GM23338 (cell line): ENCODE results near the gene KLRB1. TPM values are rescaled to one million over a fixed set of nuclear protein-coding genes. Genes with fewer than 3 reads are reported as not detected.
A peak's percentile ranks its signal among the peaks of the same experiment; 100 is the strongest.

Experiments
- ATAC-seq: fragments of 200-7000 bp; cut with Tn5 transposase; 3 replicates; pipeline ENCODE4 v1.9.1; 2020
- DNase-seq: peaks from one replicate; pipeline ENCODE4 v3.0.0-alpha.2; 2015; ENCODE audit warnings: low spot score
- H2AFZ ChIP-seq: fragments of 200-600 bp; sonication (generic); 2 replicates; pipeline ENCODE4 v1.8.0; 2016; ENCODE audit warnings: antibody characterized with exemption, mild to moderate bottlenecking, moderate library complexity
- H3F3A ChIP-seq: fragments of 200-600 bp; sonication (generic); replicated peaks from 2 replicates; pipeline ENCODE4 v1.8.0; 2017; ENCODE audit warnings: antibody characterized with exemption, mixed run types, low read depth
- H3K27ac ChIP-seq: fragments of 200-600 bp; sonication (generic); 2 replicates; pipeline ENCODE4 v1.6.1; 2016; ENCODE audit warnings: low read depth
- H3K27me3 ChIP-seq: fragments of 200-600 bp; sonication (generic); 2 replicates; pipeline ENCODE4 v1.8.0; 2016; ENCODE audit warnings: mild to moderate bottlenecking, mixed run types, moderate library complexity; ENCODE audit not compliant: insufficient read depth
- H3K36me3 ChIP-seq: fragments of 200-600 bp; sonication (generic); 2 replicates; pipeline ENCODE4 v1.8.0; 2016; ENCODE audit warnings: mild to moderate bottlenecking; ENCODE audit not compliant: insufficient read depth
- H3K4me1 ChIP-seq: fragments of 200-600 bp; sonication (generic); 2 replicates; pipeline ENCODE4 v1.8.0; 2016; ENCODE audit warnings: mild to moderate bottlenecking, moderate library complexity; ENCODE audit not compliant: insufficient read depth
- H3K4me2 ChIP-seq: fragments of 200-600 bp; sonication (generic); 2 replicates; pipeline ENCODE4 v1.7.1; 2017; ENCODE audit warnings: mixed run types
- H3K4me3 ChIP-seq: fragments of 200-600 bp; sonication (generic); 2 replicates; pipeline ENCODE4 v1.6.1; 2016; ENCODE audit warnings: mixed run types
- H3K79me2 ChIP-seq: fragments of 200-600 bp; sonication (generic); replicated peaks from 2 replicates; pipeline ENCODE4 v1.8.0; 2017; ENCODE audit warnings: mild to moderate bottlenecking; ENCODE audit not compliant: insufficient read depth
- H3K9me2 ChIP-seq: fragments of 200-600 bp; sonication (generic); 2 replicates; pipeline ENCODE4 v1.8.0; 2017; ENCODE audit not compliant: insufficient read depth
- H4K20me1 ChIP-seq: fragments of 200-600 bp; sonication (generic); replicated peaks from 2 replicates; pipeline ENCODE4 v1.8.0; 2017; ENCODE audit warnings: mild to moderate bottlenecking; ENCODE audit not compliant: insufficient read depth
- H3K27ac Mint-ChIP-seq: 2 replicates; pipeline ENCODE4 v1.8.0; 2020; ENCODE audit warnings: inconsistent platforms, mild to moderate bottlenecking, moderate library complexity, mixed read lengths
- H3K27me3 Mint-ChIP-seq: 3 replicates; pipeline ENCODE4 v1.8.0; 2022; ENCODE audit warnings: low read depth, mild to moderate bottlenecking, moderate library complexity, mixed read lengths, inconsistent platforms; ENCODE audit not compliant: insufficient read depth, poor library complexity
- H3K36me3 Mint-ChIP-seq: 3 replicates; pipeline ENCODE4 v1.8.0; 2021; ENCODE audit warnings: low read depth, mild to moderate bottlenecking, inconsistent platforms, moderate library complexity, mixed read lengths
- H3K4me1 Mint-ChIP-seq: 3 replicates; pipeline ENCODE4 v1.8.0; 2020; ENCODE audit warnings: mild to moderate bottlenecking, inconsistent platforms, mixed read lengths
- H3K4me3 Mint-ChIP-seq: 3 replicates; pipeline ENCODE4 v1.8.0; 2021; ENCODE audit warnings: moderate library complexity, mild to moderate bottlenecking, inconsistent platforms, mixed read lengths
- H3K9me3 Mint-ChIP-seq: 3 replicates; pipeline ENCODE4 v1.8.0; 2020; ENCODE audit warnings: moderate library complexity, mild to moderate bottlenecking, inconsistent platforms, mixed read lengths
- CTCF ChIP-seq, 2 experiments: fragments of 200-600 bp in 1 of 2; sonication (generic) in 1 of 2; conservative IDR thresholded peaks; 2 replicates each; pipeline versions ENCODE4 v1.5.1 to v1.6.1; 2016 to 2017; ENCODE audit warnings: antibody characterized with exemption in 2 of 2, low read depth in 2 of 2, mild to moderate bottlenecking in 2 of 2, moderate library complexity in 1 of 2
- EZH2 ChIP-seq: fragments of 200-600 bp; sonication (generic); IDR thresholded peaks from one replicate; pipeline ENCODE4 v1.8.0; 2017; ENCODE audit warnings: antibody characterized with exemption, mild to moderate bottlenecking, low read depth; ENCODE audit not compliant: unreplicated experiment
- NANOG ChIP-seq: IDR thresholded peaks from 2 replicates; pipeline ENCODE4 v1.6.1; 2016; ENCODE audit warnings: antibody characterized with exemption, borderline replicate concordance
- POLR2AphosphoS5 ChIP-seq: IDR thresholded peaks from 2 replicates; pipeline ENCODE4 v1.6.1; 2016; ENCODE audit warnings: antibody characterized with exemption, low read depth
- STAT1 ChIP-seq: IDR thresholded peaks from one replicate; pipeline ENCODE4 v1.6.1; 2016; ENCODE audit warnings: antibody characterized with exemption; ENCODE audit not compliant: unreplicated experiment
- ZNF114 ChIP-seq: fragments of 250-450 bp; sonication (Bioruptor Pico); IDR thresholded peaks from 2 replicates; pipeline ENCODE4 v1.5.0; 2020; ENCODE audit warnings: mild to moderate bottlenecking, moderate library complexity
- ZNF331 ChIP-seq: fragments of 250-450 bp; sonication (Bioruptor Pico); IDR thresholded peaks from 2 replicates; pipeline ENCODE4 v1.5.0; 2020; ENCODE audit warnings: low read depth, mild to moderate bottlenecking, moderate library complexity
- polyA plus RNA-seq: library from polyadenylated mRNA; unstranded; fragments of >200 nt; fragmentation: Nextera tagmentation; extraction: Ambion mirVana; gene quantifications from 2 replicates; pipeline ENCODE4 v1.2.1, GENCODE V29; 2016
- total RNA-seq: library from RNA; depleted of rRNA; stranded (reverse); fragments of >200 nt; shearing (Covaris generic); gene quantifications from 2 replicates; pipeline ENCODE4 v1.2.3, GENCODE V29; 2014
- TF ChIP-seq, protein P1 (sequence below): IDR thresholded peaks from 2 replicates; pipeline ENCODE4 v1.6.1; 2016; ENCODE audit warnings: antibody characterized with exemption
- TF ChIP-seq, protein P2 (sequence below): fragments of 250-450 bp; sonication (Bioruptor Pico); IDR thresholded peaks from 2 replicates; pipeline ENCODE4 v1.5.0; 2020; ENCODE audit warnings: mild to moderate bottlenecking, moderate library complexity

KLRB1 gene
- total and polyA plus RNA-seq, 2 experiments from 2014 or later: 0.18 TPM; not detected in 1

DNA sequence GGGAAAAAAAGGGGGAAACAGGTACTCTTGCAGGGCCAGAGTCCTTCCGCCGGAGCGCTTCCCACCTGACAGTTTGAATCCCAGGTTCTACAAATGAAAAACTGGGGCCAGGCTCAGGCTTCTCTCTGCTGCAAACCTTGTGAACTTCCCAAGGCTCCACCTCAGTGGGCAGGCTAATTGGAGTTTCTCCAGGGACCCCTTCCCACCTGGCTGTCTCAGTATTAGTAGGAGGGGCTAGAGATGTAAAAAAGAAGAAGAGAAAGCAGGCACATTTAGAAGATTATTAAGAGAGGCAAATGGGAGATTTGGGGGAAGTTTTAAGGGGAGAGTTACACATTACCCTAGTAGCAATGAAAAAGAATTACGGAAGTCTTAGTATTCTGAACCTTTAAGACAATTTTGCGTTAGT lies 41.8 kb upstream of the KLRB1 start:
- H3K4me2 ChIP-seq: peak overlapping the region; percentile 88
- no peaks in the 10 kb centered on the region; the same call in 1 of the 2 replicates for H3K36me3 ChIP-seq
- Mint-ChIP-seq H3K36me3 (peaks cover 13% of the 10 kb centered on the region), H3K9me3 (peaks cover 3% of the 10 kb centered on the region; the same call in 2 of the 3 replicates), H3K4me1 (peaks cover 38% of the 10 kb centered on the region), H3K27ac (no peak overlapping the region), H3K4me3 (peak overlapping the region; percentile 91), H3K27me3 (peaks cover 8% of the 10 kb centered on the region)
- peak overlapping the region; percentile 81 for H3K4me3 ChIP-seq
- H3K27ac ChIP-seq: no peak overlapping the region
- H3F3A ChIP-seq: no peaks in the 10 kb centered on the region; the same call in 1 of the 2 replicates
- peaks cover 42% of the 10 kb centered on the region for H3K4me1 ChIP-seq
- DNase-seq: peak; percentile 45
- H3K79me2 ChIP-seq: peaks cover 32% of the 10 kb centered on the region
- TF ChIP-seq ZNF114 (no peak), POLR2AphosphoS5 (no peak), NANOG (no peak), EZH2 (no peak), STAT1 (no peak), CTCF (conservative IDR thresholded peaks at IDR 0.05; ENCODE audit: low read depth in 2 of 2) (no peak), ZNF331 (CRISPR knock-in tag) (no peak)
- TF ChIP-seq, protein P1, sequence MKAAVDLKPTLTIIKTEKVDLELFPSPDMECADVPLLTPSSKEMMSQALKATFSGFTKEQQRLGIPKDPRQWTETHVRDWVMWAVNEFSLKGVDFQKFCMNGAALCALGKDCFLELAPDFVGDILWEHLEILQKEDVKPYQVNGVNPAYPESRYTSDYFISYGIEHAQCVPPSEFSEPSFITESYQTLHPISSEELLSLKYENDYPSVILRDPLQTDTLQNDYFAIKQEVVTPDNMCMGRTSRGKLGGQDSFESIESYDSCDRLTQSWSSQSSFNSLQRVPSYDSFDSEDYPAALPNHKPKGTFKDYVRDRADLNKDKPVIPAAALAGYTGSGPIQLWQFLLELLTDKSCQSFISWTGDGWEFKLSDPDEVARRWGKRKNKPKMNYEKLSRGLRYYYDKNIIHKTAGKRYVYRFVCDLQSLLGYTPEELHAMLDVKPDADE: no peak
- TF ChIP-seq, protein P2, sequence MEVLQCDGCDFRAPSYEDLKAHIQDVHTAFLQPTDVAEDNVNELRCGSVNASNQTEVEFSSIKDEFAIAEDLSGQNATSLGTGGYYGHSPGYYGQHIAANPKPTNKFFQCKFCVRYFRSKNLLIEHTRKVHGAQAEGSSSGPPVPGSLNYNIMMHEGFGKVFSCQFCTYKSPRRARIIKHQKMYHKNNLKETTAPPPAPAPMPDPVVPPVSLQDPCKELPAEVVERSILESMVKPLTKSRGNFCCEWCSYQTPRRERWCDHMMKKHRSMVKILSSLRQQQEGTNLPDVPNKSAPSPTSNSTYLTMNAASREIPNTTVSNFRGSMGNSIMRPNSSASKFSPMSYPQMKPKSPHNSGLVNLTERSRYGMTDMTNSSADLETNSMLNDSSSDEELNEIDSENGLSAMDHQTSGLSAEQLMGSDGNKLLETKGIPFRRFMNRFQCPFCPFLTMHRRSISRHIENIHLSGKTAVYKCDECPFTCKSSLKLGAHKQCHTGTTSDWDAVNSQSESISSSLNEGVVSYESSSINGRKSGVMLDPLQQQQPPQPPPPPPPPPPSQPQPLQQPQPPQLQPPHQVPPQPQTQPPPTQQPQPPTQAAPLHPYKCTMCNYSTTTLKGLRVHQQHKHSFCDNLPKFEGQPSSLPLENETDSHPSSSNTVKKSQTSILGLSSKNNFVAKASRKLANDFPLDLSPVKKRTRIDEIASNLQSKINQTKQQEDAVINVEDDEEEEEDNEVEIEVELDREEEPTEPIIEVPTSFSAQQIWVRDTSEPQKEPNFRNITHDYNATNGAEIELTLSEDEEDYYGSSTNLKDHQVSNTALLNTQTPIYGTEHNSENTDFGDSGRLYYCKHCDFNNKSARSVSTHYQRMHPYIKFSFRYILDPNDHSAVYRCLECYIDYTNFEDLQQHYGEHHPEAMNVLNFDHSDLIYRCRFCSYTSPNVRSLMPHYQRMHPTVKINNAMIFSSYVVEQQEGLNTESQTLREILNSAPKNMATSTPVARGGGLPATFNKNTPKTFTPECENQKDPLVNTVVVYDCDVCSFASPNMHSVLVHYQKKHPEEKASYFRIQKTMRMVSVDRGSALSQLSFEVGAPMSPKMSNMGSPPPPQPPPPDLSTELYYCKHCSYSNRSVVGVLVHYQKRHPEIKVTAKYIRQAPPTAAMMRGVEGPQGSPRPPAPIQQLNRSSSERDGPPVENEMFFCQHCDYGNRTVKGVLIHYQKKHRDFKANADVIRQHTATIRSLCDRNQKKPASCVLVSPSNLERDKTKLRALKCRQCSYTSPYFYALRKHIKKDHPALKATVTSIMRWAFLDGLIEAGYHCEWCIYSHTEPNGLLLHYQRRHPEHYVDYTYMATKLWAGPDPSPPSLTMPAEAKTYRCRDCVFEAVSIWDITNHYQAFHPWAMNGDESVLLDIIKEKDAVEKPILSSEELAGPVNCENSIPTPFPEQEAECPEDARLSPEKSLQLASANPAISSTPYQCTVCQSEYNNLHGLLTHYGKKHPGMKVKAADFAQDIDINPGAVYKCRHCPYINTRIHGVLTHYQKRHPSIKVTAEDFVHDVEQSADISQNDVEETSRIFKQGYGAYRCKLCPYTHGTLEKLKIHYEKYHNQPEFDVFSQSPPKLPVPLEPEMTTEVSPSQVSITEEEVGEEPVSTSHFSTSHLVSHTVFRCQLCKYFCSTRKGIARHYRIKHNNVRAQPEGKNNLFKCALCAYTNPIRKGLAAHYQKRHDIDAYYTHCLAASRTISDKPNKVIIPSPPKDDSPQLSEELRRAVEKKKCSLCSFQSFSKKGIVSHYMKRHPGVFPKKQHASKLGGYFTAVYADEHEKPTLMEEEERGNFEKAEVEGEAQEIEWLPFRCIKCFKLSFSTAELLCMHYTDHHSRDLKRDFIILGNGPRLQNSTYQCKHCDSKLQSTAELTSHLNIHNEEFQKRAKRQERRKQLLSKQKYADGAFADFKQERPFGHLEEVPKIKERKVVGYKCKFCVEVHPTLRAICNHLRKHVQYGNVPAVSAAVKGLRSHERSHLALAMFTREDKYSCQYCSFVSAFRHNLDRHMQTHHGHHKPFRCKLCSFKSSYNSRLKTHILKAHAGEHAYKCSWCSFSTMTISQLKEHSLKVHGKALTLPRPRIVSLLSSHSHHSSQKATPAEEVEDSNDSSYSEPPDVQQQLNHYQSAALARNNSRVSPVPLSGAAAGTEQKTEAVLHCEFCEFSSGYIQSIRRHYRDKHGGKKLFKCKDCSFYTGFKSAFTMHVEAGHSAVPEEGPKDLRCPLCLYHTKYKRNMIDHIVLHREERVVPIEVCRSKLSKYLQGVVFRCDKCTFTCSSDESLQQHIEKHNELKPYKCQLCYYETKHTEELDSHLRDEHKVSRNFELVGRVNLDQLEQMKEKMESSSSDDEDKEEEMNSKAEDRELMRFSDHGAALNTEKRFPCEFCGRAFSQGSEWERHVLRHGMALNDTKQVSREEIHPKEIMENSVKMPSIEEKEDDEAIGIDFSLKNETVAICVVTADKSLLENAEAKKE (CRISPR knock-in tag): no peak
- H2AFZ ChIP-seq: no peak overlapping the region
- no peaks in the 10 kb centered on the region for H3K27me3 ChIP-seq
- H4K20me1 ChIP-seq: no peaks in the 10 kb centered on the region
- no peaks in the 10 kb centered on the region for H3K9me2 ChIP-seq
- peak; percentile 10 for ATAC-seq
